Stimulated activated CD4-positive, alpha-beta T cell treated with anti-CD3 and anti-CD28 coated beads, TNF-alpha, amount 100 ng/mL, for 24 hours (primary cell): ENCODE data around the gene C1orf122.
"Not testable (repeated sequence)": the region's sequence is repeated elsewhere in the genome, so short reads cannot be mapped to it uniquely, and the experiment has no call there.

Source experiments
- DNase-seq, 3 experiments: peaks; one replicate each; pipeline ENCODE4 v3.0.0-alpha.2; 2020; ENCODE audit warnings: low read depth in 3 of 3

Gene C1orf122

GRCh38 chr1:37807555-37808368 lies at the start of gene C1orf122, which contains the start of gene YRDC:
TSS of gene C1orf122 (plus strand) at chr1:37807790. CDS start at chr1:37808405, 615 bp downstream.
TSS of gene YRDC (minus strand) at chr1:37808208. CDS start at chr1:37808180, 28 bp downstream.
- peak; percentile 89 to 94 (median 90) for DNase-seq

GRCh38 chr1:37759451-37759850 lies 48.1 kb upstream of the C1orf122 start:
- DNase-seq, result no peak

DNA sequence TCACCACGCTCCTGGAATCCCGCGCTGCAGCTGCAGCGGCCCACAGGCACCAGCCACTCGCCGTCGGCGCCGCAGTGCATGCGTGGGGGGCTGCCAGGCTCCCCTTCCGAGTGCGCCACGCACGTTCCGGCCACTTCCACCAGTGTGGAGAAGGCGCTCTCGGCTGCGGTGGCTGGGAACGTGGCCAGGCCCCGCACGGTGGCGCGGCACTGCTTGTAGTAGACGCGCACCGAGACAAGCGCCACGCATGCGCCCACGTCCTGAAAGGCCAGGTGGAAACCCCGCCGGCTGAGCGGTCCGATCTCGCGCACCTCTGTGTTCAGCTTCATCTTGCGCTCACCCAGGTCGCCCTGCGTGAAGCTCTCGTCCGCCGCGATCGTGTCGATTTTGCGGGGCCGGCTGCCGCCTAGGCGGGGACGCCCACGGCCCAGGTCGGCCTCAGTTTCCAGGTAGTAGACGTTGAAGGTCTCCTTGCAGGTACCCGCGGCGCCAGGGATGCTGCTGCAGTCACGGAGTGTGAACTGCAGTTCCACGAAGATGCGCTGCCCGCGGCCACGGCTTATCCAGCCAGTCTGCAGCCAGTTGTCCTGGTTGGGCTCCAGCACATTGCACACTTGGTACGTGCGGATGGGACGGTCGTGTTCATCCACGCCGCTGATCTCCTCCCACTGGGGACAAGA lies 46.0 kb upstream of the C1orf122 start:
- no peak for DNase-seq

DNA sequence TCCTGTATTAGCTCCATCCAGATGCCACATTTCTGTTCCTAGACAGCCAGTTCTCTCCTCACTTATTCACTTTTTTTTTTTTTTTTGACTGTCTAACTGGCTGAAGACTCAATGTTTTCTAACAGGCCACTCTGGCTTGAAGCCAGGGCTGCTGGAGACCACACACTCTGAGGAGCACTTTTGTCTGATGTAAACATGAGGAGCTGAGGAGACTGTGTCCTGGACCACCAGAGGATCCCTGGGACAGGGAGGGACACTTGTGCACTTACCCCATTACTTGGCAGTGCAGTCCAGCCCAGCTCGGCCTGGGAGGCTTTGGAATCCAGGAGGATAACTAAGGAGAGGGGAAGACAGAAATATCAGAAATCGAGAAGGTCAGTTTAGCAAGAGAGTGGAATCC lies 45.1 kb upstream of the C1orf122 start:
- DNase-seq, result no peak

GRCh38 chr1:37763791-37764413 lies 43.7 kb upstream of the C1orf122 start:
- no peak for DNase-seq

GRCh38 chr1:37764414-37764825 lies 43.2 kb upstream of the C1orf122 start:
- DNase-seq, result peak in 2 of 3 experiments; percentile 23 to 37

DNA sequence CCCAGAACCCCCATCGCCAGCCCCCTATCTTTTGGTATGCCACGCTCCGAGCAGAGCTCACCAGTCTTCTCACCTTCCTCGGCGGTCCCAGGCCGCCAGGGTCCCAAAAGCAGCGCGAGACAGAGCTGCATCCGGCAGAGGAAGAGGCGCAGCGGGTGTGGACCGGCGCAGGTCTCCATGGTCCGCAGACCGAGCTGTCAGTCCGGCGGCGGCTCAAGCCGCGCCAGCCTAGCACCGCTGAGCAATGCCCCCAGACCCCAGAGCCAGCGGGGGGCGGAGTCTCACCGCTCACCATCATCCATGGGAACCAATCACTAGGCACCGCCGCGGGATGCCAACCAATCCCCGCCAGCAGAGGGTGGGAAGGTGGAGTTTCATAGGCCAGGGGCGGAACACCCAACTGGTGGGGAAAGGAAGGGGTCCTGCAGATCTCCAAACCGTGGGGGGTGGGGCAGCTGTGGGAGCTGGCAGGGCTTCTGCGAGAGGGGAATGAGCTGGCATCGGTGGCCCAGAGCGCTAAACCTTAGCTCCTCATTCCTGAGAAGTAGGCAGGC lies 42.6 kb upstream of the C1orf122 start, which contains the start of gene EPHA10:
TSS of gene EPHA10 (minus strand) at position 233 of the 554 bp plus-strand sequence. CDS start at position 179, 54 bp downstream.
- DNase-seq, result no peak

GRCh38 chr1:37765916-37766664 lies 41.5 kb upstream of the C1orf122 start:
- peak in 1 of 3 experiments; percentile 27 for DNase-seq

- DNase-seq, result no peak
Observed at GRCh38 chr1:37767488-37767887, 40.1 kb upstream of the C1orf122 start.

DNA sequence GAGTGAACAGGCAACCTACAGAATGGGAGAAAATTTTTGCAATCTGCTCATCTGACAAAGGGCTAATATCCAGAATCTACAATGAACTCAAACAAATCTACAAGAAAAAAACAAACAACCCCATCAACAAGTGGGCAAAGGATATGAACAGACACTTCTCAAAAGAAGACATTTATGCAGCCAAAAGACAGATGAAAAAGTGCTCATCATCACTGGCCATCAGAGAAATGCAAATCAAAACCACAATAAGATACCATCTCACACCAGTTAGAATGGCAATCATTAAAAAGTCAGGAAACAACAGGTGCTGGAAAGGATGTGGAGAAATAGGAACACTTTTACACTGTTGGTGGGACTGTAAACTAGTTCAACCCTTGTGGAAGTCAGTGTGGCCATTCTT lies 36.1 kb upstream of the C1orf122 start:
- not testable (repeated sequence) for DNase-seq

GRCh38 chr1:37776946-37777516 lies 30.6 kb upstream of the C1orf122 start:
- peak in 1 of 3 experiments; percentile 30 for DNase-seq

GRCh38 chr1:37778654-37779053 lies 28.9 kb upstream of the C1orf122 start:
- no peak for DNase-seq

DNA sequence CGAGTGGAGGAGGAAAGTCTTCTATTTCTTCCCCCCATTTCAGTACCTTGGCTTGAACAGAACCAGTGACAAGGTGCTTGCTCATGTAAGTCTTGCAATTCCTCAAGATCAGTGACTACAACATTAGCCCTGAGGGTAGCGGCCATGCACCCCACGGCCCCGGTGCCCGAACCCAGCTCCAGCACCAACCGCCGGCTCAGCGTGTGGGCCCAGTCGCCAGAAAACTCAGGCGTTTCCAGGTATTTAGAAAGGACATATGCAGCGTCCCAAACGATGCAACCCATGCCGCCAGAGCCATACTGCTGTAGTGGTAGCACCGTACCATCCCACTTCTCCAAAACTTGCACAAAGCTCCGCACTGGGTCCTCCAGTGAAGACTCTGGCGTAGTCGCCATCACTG lies 25.1 kb upstream of the C1orf122 start:
- no peak for DNase-seq

DNA sequence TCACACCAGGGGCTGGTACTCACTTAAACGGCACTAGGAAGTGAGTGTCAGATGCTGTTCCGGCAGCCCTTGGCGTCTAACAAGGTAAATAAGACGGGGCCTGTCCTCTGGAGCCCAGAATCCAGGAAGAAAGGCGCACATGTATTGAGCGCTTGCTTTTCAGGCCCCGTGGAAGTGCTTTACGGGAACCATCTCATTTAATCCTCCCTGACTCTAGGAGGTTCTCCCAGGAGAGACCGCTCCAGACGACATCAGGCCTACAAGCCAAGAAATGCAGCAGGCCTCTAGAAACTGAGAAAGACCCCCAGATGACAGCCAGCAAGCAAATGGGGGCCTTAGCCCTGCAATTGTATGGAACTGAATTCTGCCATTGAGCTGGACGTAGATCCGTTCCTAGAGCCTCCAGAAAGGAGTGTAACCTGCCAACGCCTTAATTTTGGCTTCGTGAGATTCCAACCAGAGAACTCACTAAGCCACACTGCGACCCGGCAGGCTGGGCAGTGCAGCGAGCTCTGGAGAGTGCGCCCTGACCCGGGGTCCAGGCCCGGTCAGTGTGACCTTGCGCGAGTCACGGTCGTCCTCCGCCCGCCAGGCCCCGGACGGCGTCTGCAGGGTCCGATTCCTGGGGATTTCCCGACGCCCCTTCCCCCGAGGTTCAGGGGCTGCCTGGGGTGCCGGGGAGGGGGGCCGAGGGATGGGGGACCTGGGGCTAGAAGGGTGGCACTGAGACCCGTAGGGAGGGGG lies 14.5 kb upstream of the C1orf122 start:
- no peak for DNase-seq

GRCh38 chr1:37793773-37794371 lies 13.7 kb upstream of the C1orf122 start, which contains the start of gene MANEAL:
TSS of gene MANEAL (plus strand) at chr1:37793847. CDS start at chr1:37794183, 336 bp downstream.
- DNase-seq, result peak in 1 of 3 experiments; percentile 26

DNA sequence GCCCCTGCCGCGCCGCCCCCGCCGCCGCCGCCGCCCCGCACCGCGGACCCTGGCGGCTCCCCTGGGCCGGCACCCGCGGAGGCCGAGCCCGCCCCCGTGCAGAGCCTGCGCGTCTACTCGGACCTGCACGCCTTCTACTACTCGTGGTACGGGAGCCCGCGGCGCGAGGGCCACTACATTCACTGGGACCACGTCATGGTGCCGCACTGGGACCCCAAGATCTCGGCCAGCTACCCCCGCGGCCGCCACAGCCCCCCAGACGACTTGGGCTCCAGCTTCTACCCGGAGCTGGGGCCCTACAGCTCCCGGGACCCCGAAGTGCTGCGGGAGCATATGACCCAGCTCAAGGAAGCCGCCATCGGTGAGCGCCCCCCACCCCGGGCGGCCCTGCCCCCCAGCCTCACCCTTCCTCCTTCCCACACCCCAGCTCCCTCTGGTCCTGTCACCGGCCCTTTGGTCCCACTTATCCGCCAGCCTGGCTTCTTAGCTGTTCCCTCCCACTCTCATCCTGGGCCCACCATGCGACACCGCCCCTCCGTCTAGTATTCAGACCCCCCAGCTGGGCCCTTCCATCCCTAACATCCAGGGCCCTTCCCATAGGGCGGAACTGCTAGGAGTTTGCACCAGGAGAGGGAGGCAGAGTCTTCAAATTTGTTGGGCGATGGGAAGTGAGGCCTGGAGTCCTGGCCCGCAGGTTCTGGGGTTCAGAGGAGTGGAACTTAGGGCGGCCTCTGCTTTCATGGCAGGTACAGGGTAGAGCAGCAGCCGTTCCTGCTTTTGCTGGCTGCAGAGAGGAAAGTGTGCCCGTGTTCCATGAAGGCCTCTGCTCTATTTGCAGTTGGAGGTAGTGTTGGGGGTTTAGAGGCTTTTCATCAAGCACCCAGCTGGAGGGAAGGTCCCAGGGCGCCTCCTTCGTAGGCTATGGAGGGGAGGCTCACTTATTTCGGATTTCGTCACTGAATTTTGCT lies 12.9 kb upstream of the C1orf122 start:
- no peak for DNase-seq

DNA sequence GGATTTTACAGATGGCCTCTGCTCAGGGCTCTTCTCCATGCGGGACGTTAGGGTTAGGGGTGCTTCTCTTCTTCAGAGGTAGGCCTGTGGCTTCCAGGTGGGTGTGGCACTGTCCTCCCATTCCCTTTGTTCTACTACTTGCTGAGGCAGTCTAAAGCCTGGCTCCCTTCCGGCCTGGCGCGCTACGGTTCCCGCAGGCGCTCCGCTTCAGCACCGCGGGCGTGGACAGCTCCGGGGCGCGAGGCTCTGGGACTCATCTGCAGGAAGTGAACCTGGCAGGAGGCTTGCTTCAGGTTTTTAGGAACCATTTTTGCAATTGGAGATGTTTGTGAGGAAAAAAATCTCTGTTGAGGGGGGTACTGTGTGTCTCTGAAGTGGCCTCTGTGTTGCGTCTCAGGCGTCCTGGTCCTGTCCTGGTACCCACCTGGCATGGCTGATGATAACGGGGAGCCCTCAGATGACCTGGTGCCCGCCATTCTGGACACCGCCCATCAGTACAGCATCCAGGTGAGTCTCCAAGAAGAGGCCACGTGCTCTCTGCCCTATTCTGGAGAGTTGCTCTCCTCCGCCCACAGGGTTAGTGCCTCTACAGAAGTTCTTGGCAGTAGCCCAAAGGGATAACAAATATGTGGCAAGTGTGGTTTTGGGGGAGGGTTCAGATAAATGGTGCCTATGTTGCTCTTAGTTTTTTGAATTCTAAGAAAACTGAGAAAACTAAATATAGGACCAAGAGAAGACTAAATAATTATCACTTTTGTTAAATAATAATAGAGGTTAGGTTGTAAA lies 12.1 kb upstream of the C1orf122 start:
- DNase-seq, result peak in 1 of 3 experiments; percentile 48
